GM12864 (cell line): ENCODE results near the gene TTLL6.

Experiments used
- DNase-seq: peaks from one replicate; pipeline ENCODE4 v3.0.0-alpha.2; 2011; ENCODE audit warnings: low read depth
- H3K4me3 ChIP-seq: 2 replicates; pipeline ENCODE4 v1.5.1; 2011; ENCODE audit warnings: mild to moderate bottlenecking, low read depth, low read length, control low read depth
- CTCF ChIP-seq: IDR thresholded peaks from 2 replicates; pipeline ENCODE4 v1.5.1; 2011; ENCODE audit warnings: low read depth, mild to moderate bottlenecking, moderate library complexity, low read length, control low read depth, inconsistent platforms; ENCODE audit errors: missing control alignments

The TTLL6 gene

GRCh38 chr17:48715496-48716399, 101.3 kb downstream of the TTLL6 start:
- no peak for DNase-seq
- no peak for TF ChIP-seq CTCF
- H3K4me3 ChIP-seq = no peak overlapping the region
